ENCODE measurements around the gene BSCL2. TPM values are rescaled to one million over a fixed set of nuclear protein-coding genes. Genes with fewer than 3 reads are reported as not detected.

Gene BSCL2
- total and polyA plus RNA-seq, 5 donors, result 20.0 to 34.3 (median 26.7) TPM

Other genes starting within 250 kb of the BSCL2 start
- 100 to 1,000 TPM; 289 to 371 (median 320) TPM for gene AHNAK, start 160.6 kb downstream of the BSCL2 start, total RNA-seq
- 78.1 TPM for gene AHNAK, start 160.6 kb downstream of the BSCL2 start, polyA plus RNA-seq
- gene EEF1G, start 133.5 kb downstream of the BSCL2 start, total RNA-seq, result 1,000 to 10,000 TPM in 1 of 4 donors, 100 to 1,000 TPM in 3; 807 to 1,060 (median 897) TPM
- gene EEF1G, start 133.5 kb downstream of the BSCL2 start, polyA plus RNA-seq, result 770 TPM
- 10 to 100 TPM in 3 of 4 donors, 1 to 10 TPM in 1; 8.0 to 15.3 (median 11.5) TPM for gene TUT1, start 115.9 kb downstream of the BSCL2 start, total RNA-seq
- 10.7 TPM for gene TUT1, start 115.9 kb downstream of the BSCL2 start, polyA plus RNA-seq
- 10 to 100 TPM; 34.8 to 47.6 (median 38.3) TPM for gene MTA2, start 105.6 kb downstream of the BSCL2 start, total RNA-seq
- gene MTA2, start 105.6 kb downstream of the BSCL2 start, polyA plus RNA-seq, result 24.1 TPM
- 10 to 100 TPM; 23.5 to 33.3 (median 26.7) TPM for gene EML3, start 94.6 kb downstream of the BSCL2 start, total RNA-seq
- 23.9 TPM for gene EML3, start 94.6 kb downstream of the BSCL2 start, polyA plus RNA-seq
- gene ROM1, start 94.2 kb downstream of the BSCL2 start, total RNA-seq, result 1 to 10 TPM; 6.1 to 7.9 (median 6.6) TPM
- 7.9 TPM for gene ROM1, start 94.2 kb downstream of the BSCL2 start, polyA plus RNA-seq
- gene B3GAT3, start 85.4 kb downstream of the BSCL2 start, total RNA-seq, result 10 to 100 TPM; 10.7 to 23.1 (median 16.7) TPM
- 18.7 TPM for gene B3GAT3, start 85.4 kb downstream of the BSCL2 start, polyA plus RNA-seq
- 100 to 1,000 TPM; 112 to 137 (median 122) TPM for gene GANAB, start 60.8 kb downstream of the BSCL2 start, total RNA-seq
- gene GANAB, start 60.8 kb downstream of the BSCL2 start, polyA plus RNA-seq, result 66.5 TPM
- 10 to 100 TPM; 10.4 to 13.3 (median 11.8) TPM for gene INTS5, start 54.1 kb downstream of the BSCL2 start, total RNA-seq
- gene INTS5, start 54.1 kb downstream of the BSCL2 start, polyA plus RNA-seq, result 6.1 TPM
- 10 to 100 TPM; 30.6 to 41.1 (median 35.2) TPM for gene C11orf98, start 42.2 kb downstream of the BSCL2 start, total RNA-seq
- gene C11orf98, start 42.2 kb downstream of the BSCL2 start, polyA plus RNA-seq, result 79.7 TPM
- gene CSKMT, start 42.1 kb downstream of the BSCL2 start, total RNA-seq, result 1 to 10 TPM; 6.6 to 9.5 (median 7.3) TPM
- gene CSKMT, start 42.1 kb downstream of the BSCL2 start, polyA plus RNA-seq, result 5.2 TPM
- 1 to 10 TPM; 5.2 to 8.6 (median 6.5) TPM for gene UQCC3, start 35.8 kb downstream of the BSCL2 start, total RNA-seq
- 12.9 TPM for gene UQCC3, start 35.8 kb downstream of the BSCL2 start, polyA plus RNA-seq
- gene LBHD1, start 35.2 kb downstream of the BSCL2 start, total RNA-seq, result 1 to 10 TPM; 3.2 to 5.8 (median 3.6) TPM
- gene LBHD1, start 35.2 kb downstream of the BSCL2 start, polyA plus RNA-seq, result 7.3 TPM
- gene UBXN1, start 28.4 kb downstream of the BSCL2 start, total RNA-seq, result 10 to 100 TPM; 76.6 to 95.7 (median 83.6) TPM
- gene UBXN1, start 28.4 kb downstream of the BSCL2 start, polyA plus RNA-seq, result 101 TPM
- 1 to 10 TPM; 1.4 to 3.3 (median 2.3) TPM for gene LRRN4CL, start 17.9 kb downstream of the BSCL2 start, total RNA-seq
- 3.0 TPM for gene LRRN4CL, start 17.9 kb downstream of the BSCL2 start, polyA plus RNA-seq
- not detected for gene GNG3, start 252 bp upstream of the BSCL2 start, total RNA-seq
- 0.57 TPM for gene GNG3, start 252 bp upstream of the BSCL2 start, polyA plus RNA-seq
- 10 to 100 TPM; 29.3 to 37.2 (median 35.5) TPM for gene HNRNPUL2, start 20.0 kb upstream of the BSCL2 start, total RNA-seq
- gene HNRNPUL2, start 20.0 kb upstream of the BSCL2 start, polyA plus RNA-seq, result 33.2 TPM
- 10 to 100 TPM; 11.7 to 17.0 (median 14.6) TPM for gene TTC9C, start 21.1 kb upstream of the BSCL2 start, total RNA-seq
- 18.4 TPM for gene TTC9C, start 21.1 kb upstream of the BSCL2 start, polyA plus RNA-seq
- 10 to 100 TPM in 2 of 4 donors, 1 to 10 TPM in 2; 7.8 to 14.5 (median 9.5) TPM for gene ZBTB3, start 46.7 kb upstream of the BSCL2 start, total RNA-seq
- gene ZBTB3, start 46.7 kb upstream of the BSCL2 start, polyA plus RNA-seq, result 4.0 TPM
- 10 to 100 TPM; 34.4 to 43.3 (median 37.4) TPM for gene POLR2G, start 54.2 kb upstream of the BSCL2 start, total RNA-seq
- gene POLR2G, start 54.2 kb upstream of the BSCL2 start, polyA plus RNA-seq, result 51.1 TPM
- 10 to 100 TPM in 1 of 4 donors, 1 to 10 TPM in 3; 8.0 to 17.1 (median 9.6) TPM for gene TAF6L, start 64.0 kb upstream of the BSCL2 start, total RNA-seq
- 10.4 TPM for gene TAF6L, start 64.0 kb upstream of the BSCL2 start, polyA plus RNA-seq
- 10 to 100 TPM; 19.2 to 21.8 (median 19.7) TPM for gene TMEM179B, start 80.0 kb upstream of the BSCL2 start, total RNA-seq
- gene TMEM179B, start 80.0 kb upstream of the BSCL2 start, polyA plus RNA-seq, result 29.7 TPM
- 10 to 100 TPM; 12.7 to 17.2 (median 16.3) TPM for gene TMEM223, start 84.6 kb upstream of the BSCL2 start, total RNA-seq
- gene TMEM223, start 84.6 kb upstream of the BSCL2 start, polyA plus RNA-seq, result 29.5 TPM
- 10 to 100 TPM; 40.3 to 56.4 (median 47.1) TPM for gene NXF1, start 98.0 kb upstream of the BSCL2 start, total RNA-seq
- 45.8 TPM for gene NXF1, start 98.0 kb upstream of the BSCL2 start, polyA plus RNA-seq
- gene STX5, start 124.6 kb upstream of the BSCL2 start, total RNA-seq, result 10 to 100 TPM; 20.1 to 27.8 (median 21.8) TPM
- gene STX5, start 124.6 kb upstream of the BSCL2 start, polyA plus RNA-seq, result 14.4 TPM
- gene TEX54, start 125.4 kb upstream of the BSCL2 start, total RNA-seq, result not detected
- gene TEX54, start 125.4 kb upstream of the BSCL2 start, polyA plus RNA-seq, result not detected
- 10 to 100 TPM; 24.8 to 28.7 (median 26.6) TPM for gene WDR74, start 132.2 kb upstream of the BSCL2 start, total RNA-seq
- gene WDR74, start 132.2 kb upstream of the BSCL2 start, polyA plus RNA-seq, result 17.9 TPM
- gene SLC3A2, start 173.5 kb upstream of the BSCL2 start, total RNA-seq, result 10 to 100 TPM; 40.2 to 64.1 (median 40.5) TPM
- 28.1 TPM for gene SLC3A2, start 173.5 kb upstream of the BSCL2 start, polyA plus RNA-seq
- gene CHRM1, start 213.9 kb upstream of the BSCL2 start, total RNA-seq, result under 1 TPM in 2 of 4 donors, not detected in 2; 0.09 to 0.24 TPM
- 0.07 TPM for gene CHRM1, start 213.9 kb upstream of the BSCL2 start, polyA plus RNA-seq

All from right cardiac atrium (tissue), 5 donors.